ENCODE data around the gene LITAF. TPM values are rescaled to one million over a fixed set of nuclear protein-coding genes. Genes with fewer than 3 reads are reported as not detected.

The LITAF gene
- total RNA-seq, 1 experiment from 2014 or later: 328 TPM

- BruUV-seq (replicated peaks): no TSS peak
- Mint-ChIP-seq H3K27me3 (ENCODE audit: unreplicated experiment) (no peaks in the 10 kb centered on the region), H3K36me3 (ENCODE audit: insufficient read depth, unreplicated experiment) (peaks cover 6% of the 10 kb centered on the region), H3K4me3 (ENCODE audit: low read depth, unreplicated experiment) (no peak overlapping the region), H3K4me1 (ENCODE audit: low read depth, unreplicated experiment) (peaks cover 20% of the 10 kb centered on the region), H3K9me3 (ENCODE audit: low read depth, unreplicated experiment) (no peaks in the 10 kb centered on the region), H3K27ac (ENCODE audit: unreplicated experiment) (no peak overlapping the region)
- intact Hi-C loops (cut with micrococcal nuclease; ENCODE audit: unreplicated experiment): no loop called here
- CTCF ChIA-PET: interaction anchor here (1.2 kb wide), 1 partner anchor 11 kb away, joined by 3 read pairs; no protein-coding TSS in a partner anchor
- no peak for TF ChIP-seq CTCF (IDR thresholded peaks at IDR 0.05; ENCODE audit: unreplicated experiment)
- DNase-seq: no peak
Observed at GRCh38 chr16:11601425-11601824, 14.7 kb upstream of the LITAF start.

- Mint-ChIP-seq H3K27ac (ENCODE audit: unreplicated experiment) (no peak overlapping the region), H3K4me1 (ENCODE audit: low read depth, unreplicated experiment) (peaks cover 27% of the 10 kb centered on the region), H3K9me3 (ENCODE audit: low read depth, unreplicated experiment) (no peaks in the 10 kb centered on the region), H3K36me3 (ENCODE audit: insufficient read depth, unreplicated experiment) (peaks cover 6% of the 10 kb centered on the region), H3K4me3 (ENCODE audit: low read depth, unreplicated experiment) (no peak overlapping the region), H3K27me3 (ENCODE audit: unreplicated experiment) (no peaks in the 10 kb centered on the region)
- BruUV-seq (replicated peaks): no TSS peak
- DNase-seq: no peak
- CTCF ChIA-PET: no interaction called here
- intact Hi-C loops (cut with micrococcal nuclease; ENCODE audit: unreplicated experiment): no loop called here
- no peak for TF ChIP-seq CTCF (IDR thresholded peaks at IDR 0.05; ENCODE audit: unreplicated experiment)
Observed at GRCh38 chr16:11599579-11599978, 12.9 kb upstream of the LITAF start.

- BruUV-seq (replicated peaks): no TSS peak
- CTCF ChIA-PET: interaction anchor here (0.5 to 2.0 kb wide), 15 partner anchors 10 to 151 kb away, joined by 3 to 11 read pairs (median 4); partner anchors contain the start of gene LITAF
Observed at GRCh38 chr16:11597235-11598095, 10.7 kb upstream of the LITAF start.

GRCh38 chr16:11596572-11597226, 10.0 kb upstream of the LITAF start:
- no peak for DNase-seq
- Mint-ChIP-seq H3K27ac (ENCODE audit: unreplicated experiment) (peak overlapping the region; percentile 46), H3K4me3 (ENCODE audit: low read depth, unreplicated experiment) (peak overlapping the region; percentile 2), H3K36me3 (ENCODE audit: insufficient read depth, unreplicated experiment) (peaks cover 6% of the 10 kb centered on the region), H3K9me3 (ENCODE audit: low read depth, unreplicated experiment) (no peaks in the 10 kb centered on the region), H3K27me3 (ENCODE audit: unreplicated experiment) (no peaks in the 10 kb centered on the region), H3K4me1 (ENCODE audit: low read depth, unreplicated experiment) (peaks cover 27% of the 10 kb centered on the region)
- CTCF ChIA-PET: interaction anchor here (0.5 to 2.0 kb wide), 12 partner anchors 9 to 152 kb away, joined by 3 to 11 read pairs (median 4); partner anchors contain the start of gene LITAF
- no TSS peak for BruUV-seq (replicated peaks)
- no peak for TF ChIP-seq CTCF (IDR thresholded peaks at IDR 0.05; ENCODE audit: unreplicated experiment)
- intact Hi-C loops (cut with micrococcal nuclease; ENCODE audit: unreplicated experiment): no loop called here

More at GRCh38 chr16:11597235-11598095, 10.7 kb upstream of the LITAF start:
- intact Hi-C loops (cut with micrococcal nuclease; ENCODE audit: unreplicated experiment): no loop called here
- Mint-ChIP-seq H3K4me3 (ENCODE audit: low read depth, unreplicated experiment) (peak overlapping the region; percentile 2), H3K27me3 (ENCODE audit: unreplicated experiment) (no peaks in the 10 kb centered on the region), H3K36me3 (ENCODE audit: insufficient read depth, unreplicated experiment) (peaks cover 6% of the 10 kb centered on the region), H3K9me3 (ENCODE audit: low read depth, unreplicated experiment) (no peaks in the 10 kb centered on the region), H3K4me1 (ENCODE audit: low read depth, unreplicated experiment) (peaks cover 27% of the 10 kb centered on the region), H3K27ac (ENCODE audit: unreplicated experiment) (peak overlapping the region; percentile 46)
- no peak for TF ChIP-seq CTCF (IDR thresholded peaks at IDR 0.05; ENCODE audit: unreplicated experiment)
- peak; percentile 72 for DNase-seq
